Psoas muscle (tissue), 8 donors: Measurements from ENCODE around the gene FRRS1L. TPM values are rescaled to one million over a fixed set of nuclear protein-coding genes. Genes with fewer than 3 reads are reported as not detected.

Experiments used
- ATAC-seq, 4 donors: fragments of 200-7000 bp; cut with Tn5 transposase; one replicate each; pipeline ENCODE4 v1.9.1; 2020; ENCODE audit warnings: moderate library complexity in 3 of 4, mild to moderate bottlenecking in 2 of 4
- DNase-seq, 2 donors: peaks; one replicate each; pipeline ENCODE4 v3.0.0-alpha.2; 2020
- H3K27ac ChIP-seq: fragments of 200-600 bp; one replicate; pipeline ENCODE4 v1.8.0; 2022
- H3K27me3 ChIP-seq, 3 donors: fragments of 200-600 bp in 1 of 3; one replicate each; pipeline versions ENCODE4 v1.6.1 to v1.8.0; 2013 to 2022; ENCODE audit warnings: low read length in 2 of 3, mild to moderate bottlenecking in 2 of 3, moderate library complexity in 1 of 3; ENCODE audit not compliant: insufficient read depth in 3 of 3
- H3K36me3 ChIP-seq, 2 donors: fragments of 200-600 bp in 1 of 2; one replicate each; pipeline versions ENCODE4 v1.6.1 to v1.8.0; 2013 to 2022; ENCODE audit warnings: low read depth in 1 of 2, mild to moderate bottlenecking in 1 of 2, moderate library complexity in 1 of 2; ENCODE audit not compliant: insufficient read depth in 1 of 2
- H3K4me1 ChIP-seq: fragments of 200-600 bp; one replicate; pipeline ENCODE4 v1.8.0; 2022
- H3K4me3 ChIP-seq: fragments of 200-600 bp; one replicate; pipeline ENCODE4 v1.8.0; 2022; ENCODE audit warnings: mild to moderate bottlenecking
- H3K9me3 ChIP-seq: fragments of 200-600 bp; one replicate; pipeline ENCODE4 v1.8.0; 2022
- CTCF ChIP-seq: fragments of 200-600 bp; IDR thresholded peaks from one replicate; pipeline ENCODE4 v1.8.0; 2022; ENCODE audit warnings: antibody characterized with exemption
- WGBS, 3 donors: extraction: QIAGEN DNeasy Blood & Tissue Kit; methylation state at CpG; one replicate each; pipeline versions ENCODE4 v1.1.6 to v1.1.7; 2013; 5-methylcytosine and 5-hydroxymethylcytosine counted together
- intact Hi-C, 2 donors: fragments of 100-400 bp; cut with DNase I; formaldehyde crosslinking; loops; one replicate each; pipeline versions ENCODE4 v1.11.0 to v1.14.2; 2022
- polyA plus RNA-seq, 3 donors: library from polyadenylated mRNA; stranded (reverse); fragments of 200-250 nt; gene quantifications; one replicate each; pipeline ENCODE4 v1.2.3, GENCODE V29; 2013
- total RNA-seq, 4 donors: library from RNA; stranded (reverse); fragmentation: NEBNext Ultra II Directional in 2 of 4; extraction: Animal tissue kit (Norgen Biotek cat#: 25700) in 2 of 4; gene quantifications; one replicate each; pipeline versions ENCODE4 v1.2.1 to v1.2.4, GENCODE V29; 2021 to 2023
- donor health status: healthy with polysubstance abuse.
- donor health status: DM: no; HTN: no; CAD: no; lungs with moderate emphysema.
- donor health status: Bipolar disorder and iron deficiency.
- donor health status: healthy.
- donor health status: DM: yes; HTN: yes; CAD: no.
- donor health status: DM: no; HTN: no; CAD: no.
- donor health status: DM: no; HTN: no; CAD: no.
- donor health status: DM: yes; HTN: yes; CAD: no.

FRRS1L gene
- total and polyA plus RNA-seq, 7 donors, result under 0.01 to 0.04 (median 0.01) TPM; not detected in 4

- ATAC-seq (no peak), DNase-seq (no peak)
- no peaks in the 10 kb centered on the region for H3K27me3 ChIP-seq
- no peak overlapping the region for H3K27ac ChIP-seq
- H3K36me3 ChIP-seq, result no peaks in the 10 kb centered on the region
- 87 to 94% (median 93%) methylated on average over 3 of the region's 3 CpGs for WGBS, 3 donors
- H3K9me3 ChIP-seq, result peaks cover 8% of the 10 kb centered on the region
- intact Hi-C loops, result no loop called here
- no peak for TF ChIP-seq CTCF
- no peaks in the 10 kb centered on the region for H3K4me1 ChIP-seq
- no peak overlapping the region for H3K4me3 ChIP-seq
Measured at GRCh38 chr9:109150925-109151545, 16.0 kb downstream of the FRRS1L start.

DNA sequence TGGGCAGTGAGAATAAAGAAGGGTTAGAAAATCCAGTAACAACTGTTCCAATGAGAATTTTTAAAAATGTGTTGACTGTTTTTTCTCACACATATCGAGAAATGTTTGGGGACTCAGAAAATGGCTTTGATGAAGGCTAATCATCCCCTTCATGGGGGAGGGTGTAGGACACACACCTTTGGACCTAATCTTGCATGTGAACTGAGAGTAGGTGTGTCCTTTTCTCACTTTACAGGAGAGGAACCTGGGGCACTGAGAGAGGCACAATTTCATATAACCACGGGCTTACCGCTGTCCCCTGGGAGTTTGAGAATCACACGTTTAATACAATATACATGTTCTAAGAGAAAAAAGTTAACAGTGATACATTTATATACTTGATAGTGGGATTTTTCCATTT lies 17.3 kb downstream of the FRRS1L start:
- peaks cover 8% of the 10 kb centered on the region for H3K9me3 ChIP-seq
- DNase-seq, result no peak
- no peaks in the 10 kb centered on the region for H3K27me3 ChIP-seq
- no peak for TF ChIP-seq CTCF
- no peaks in the 10 kb centered on the region for H3K36me3 ChIP-seq
- H3K27ac ChIP-seq, result no peak overlapping the region
- ATAC-seq, result no peak
- no peaks in the 10 kb centered on the region for H3K4me1 ChIP-seq
- intact Hi-C loops, result no loop called here
- no peak overlapping the region for H3K4me3 ChIP-seq
- 79 to 85% (median 85%) methylated on average over 4 of the region's 4 CpGs for WGBS, 3 donors

DNA sequence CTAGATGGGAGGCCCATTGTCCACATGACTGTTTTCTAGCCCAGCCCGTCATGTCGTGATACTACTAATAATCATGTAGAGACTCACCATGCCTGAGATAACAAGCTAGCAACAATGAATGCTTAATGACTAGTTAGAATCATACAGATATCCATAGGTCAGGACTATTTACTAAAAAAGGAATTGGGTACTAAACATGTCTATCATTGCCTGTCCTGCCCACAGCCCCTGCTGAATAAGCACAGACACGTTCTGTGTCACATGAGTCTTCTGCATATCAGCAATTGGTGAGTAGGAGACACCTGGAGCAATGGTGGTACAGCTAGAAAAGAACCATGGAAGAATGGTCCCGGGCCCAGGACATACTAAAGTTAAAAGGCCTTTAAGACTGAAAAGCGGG lies 18.0 kb downstream of the FRRS1L start:
- no peaks in the 10 kb centered on the region for H3K36me3 ChIP-seq
- DNase-seq, result no peak
- H3K9me3 ChIP-seq, result peaks cover 8% of the 10 kb centered on the region
- ATAC-seq, result no peak
- no peaks in the 10 kb centered on the region for H3K4me1 ChIP-seq
- H3K4me3 ChIP-seq, result no peak overlapping the region
- WGBS, 3 donors, result 85 to 89% (median 86%) methylated on average over 5 of the region's 5 CpGs
- intact Hi-C loops, result no loop called here
- H3K27ac ChIP-seq, result no peak overlapping the region
- no peaks in the 10 kb centered on the region for H3K27me3 ChIP-seq
- no peak for TF ChIP-seq CTCF

- Histone ChIP-seq H3K4me3 (no peak overlapping the region), H3K27me3 (no peaks in the 10 kb centered on the region), H3K27ac (no peak overlapping the region), H3K36me3 (no peaks in the 10 kb centered on the region), H3K9me3 (no peaks in the 10 kb centered on the region), H3K4me1 (no peaks in the 10 kb centered on the region)
- 88 to 89% (median 88%) methylated on average over 6 of the region's 6 CpGs for WGBS, 3 donors
- intact Hi-C loops, result no loop called here
- no peak for TF ChIP-seq CTCF
- ATAC-seq (no peak), DNase-seq (no peak)
Measured at GRCh38 chr9:109145051-109145450, 22.0 kb downstream of the FRRS1L start.
